ACC112 (cell line): ENCODE data around the gene CCSER1.
"Not testable (repeated sequence)": the region's sequence is repeated elsewhere in the genome, so short reads cannot be mapped to it uniquely, and the experiment has no call there.

Experiments
- H2AFZ ChIP-seq: fragments of 200-600 bp; sonication (generic); one replicate; pipeline ENCODE4 v1.6.0; 2017; ENCODE audit warnings: antibody characterized with exemption, low read length; ENCODE audit not compliant: unreplicated experiment
- H3K27ac ChIP-seq: fragments of 200-600 bp; sonication (generic); 2 replicates; pipeline ENCODE4 v1.5.1; 2014; ENCODE audit warnings: low read depth, mild to moderate bottlenecking, antibody characterized with exemption, low read length, moderate library complexity
- H3K27me3 ChIP-seq: fragments of 200-600 bp; sonication (generic); 2 replicates; pipeline ENCODE4 v1.6.1; 2014; ENCODE audit warnings: mild to moderate bottlenecking, antibody characterized with exemption, low read length, moderate library complexity, mixed read lengths; ENCODE audit not compliant: insufficient read depth
- H3K36me3 ChIP-seq: fragments of 200-600 bp; sonication (generic); 2 replicates; pipeline ENCODE4 v1.6.1; 2016; ENCODE audit warnings: mild to moderate bottlenecking, antibody characterized with exemption, low read length, moderate library complexity, mixed read lengths; ENCODE audit not compliant: insufficient read depth
- H3K4me1 ChIP-seq: fragments of 200-600 bp; sonication (generic); one replicate; pipeline ENCODE4 v1.6.1; 2016; ENCODE audit warnings: low read length, mixed read lengths; ENCODE audit not compliant: insufficient read depth, unreplicated experiment, control insufficient read depth
- H3K4me3 ChIP-seq: fragments of 200-600 bp; sonication (generic); 2 replicates; pipeline ENCODE4 v1.5.1; 2014; ENCODE audit warnings: mild to moderate bottlenecking, low read depth, low read length
- H3K79me2 ChIP-seq: fragments of 200-600 bp; sonication (generic); one replicate; pipeline ENCODE4 v1.6.0; 2016; ENCODE audit warnings: low read length; ENCODE audit not compliant: control insufficient read depth, unreplicated experiment, insufficient read depth

CCSER1 gene

GRCh38 chr4:90876296-90876695, 749.1 kb downstream of the CCSER1 start:
- H2AFZ ChIP-seq: no peak overlapping the region
- no peak overlapping the region for H3K4me3 ChIP-seq
- H3K79me2 ChIP-seq: no peaks in the 10 kb centered on the region
- no peaks in the 10 kb centered on the region for H3K36me3 ChIP-seq
- no peak overlapping the region for H3K27ac ChIP-seq
- H3K27me3 ChIP-seq: no peaks in the 10 kb centered on the region
- H3K4me1 ChIP-seq: no peaks in the 10 kb centered on the region

GRCh38 chr4:90883519-90883918, 756.3 kb downstream of the CCSER1 start:
- H3K4me1 ChIP-seq: no peaks in the 10 kb centered on the region
- no peak overlapping the region for H3K4me3 ChIP-seq
- no peak overlapping the region for H3K27ac ChIP-seq
- no peak overlapping the region for H2AFZ ChIP-seq
- no peaks in the 10 kb centered on the region for H3K27me3 ChIP-seq
- H3K79me2 ChIP-seq: no peaks in the 10 kb centered on the region
- H3K36me3 ChIP-seq: no peaks in the 10 kb centered on the region

- Histone ChIP-seq H3K36me3 (no peaks in the 10 kb centered on the region), H3K27ac (no peak overlapping the region)
These were observed 761.4 kb downstream of the CCSER1 start for GRCh38 chr4:90888571-90888970.

GRCh38 chr4:90889171-90889570, 762.0 kb downstream of the CCSER1 start:
- no peak overlapping the region for H3K27ac ChIP-seq
- H3K4me1 ChIP-seq: no peaks in the 10 kb centered on the region
- H3K27me3 ChIP-seq: no peaks in the 10 kb centered on the region
- H3K36me3 ChIP-seq: no peaks in the 10 kb centered on the region
- no peak overlapping the region for H3K4me3 ChIP-seq
- H2AFZ ChIP-seq: no peak overlapping the region
- no peaks in the 10 kb centered on the region for H3K79me2 ChIP-seq

More at GRCh38 chr4:90888571-90888970, 761.4 kb downstream of the CCSER1 start:
- Histone ChIP-seq H3K4me1 (no peaks in the 10 kb centered on the region), H3K79me2 (no peaks in the 10 kb centered on the region), H2AFZ (no peak overlapping the region), H3K27me3 (no peaks in the 10 kb centered on the region), H3K4me3 (no peak overlapping the region)

- H3K36me3 ChIP-seq, H3K4me1 ChIP-seq, H3K4me3 ChIP-seq, H3K79me2 ChIP-seq, H3K27me3 ChIP-seq, H3K27ac ChIP-seq, H2AFZ ChIP-seq: not testable (repeated sequence)
These were observed 776.2 kb downstream of the CCSER1 start for GRCh38 chr4:90903413-90903812.

- no peak overlapping the region for H2AFZ ChIP-seq
- H3K27me3 ChIP-seq: no peaks in the 10 kb centered on the region
- H3K4me1 ChIP-seq: no peaks in the 10 kb centered on the region
- H3K27ac ChIP-seq: no peak overlapping the region
- H3K36me3 ChIP-seq: no peaks in the 10 kb centered on the region
- no peak overlapping the region for H3K4me3 ChIP-seq
- H3K79me2 ChIP-seq: no peaks in the 10 kb centered on the region
These were observed 776.8 kb downstream of the CCSER1 start for GRCh38 chr4:90904021-90904420.

GRCh38 chr4:90906239-90906638, 779.0 kb downstream of the CCSER1 start:
- Histone ChIP-seq H3K36me3 (no peaks in the 10 kb centered on the region), H3K27ac (no peak overlapping the region), H3K79me2 (no peaks in the 10 kb centered on the region), H2AFZ (no peak overlapping the region), H3K27me3 (no peaks in the 10 kb centered on the region), H3K4me1 (no peaks in the 10 kb centered on the region), H3K4me3 (no peak overlapping the region)

- H3K4me1 ChIP-seq, H3K27me3 ChIP-seq, H3K79me2 ChIP-seq, H3K27ac ChIP-seq, H2AFZ ChIP-seq, H3K36me3 ChIP-seq, H3K4me3 ChIP-seq: not testable (repeated sequence)
These were observed 784.7 kb downstream of the CCSER1 start for GRCh38 chr4:90911724-90912434.

- Histone ChIP-seq H3K79me2 (no peaks in the 10 kb centered on the region), H2AFZ (no peak overlapping the region), H3K4me1 (no peaks in the 10 kb centered on the region), H3K27ac (no peak overlapping the region), H3K4me3 (no peak overlapping the region), H3K27me3 (no peaks in the 10 kb centered on the region), H3K36me3 (no peaks in the 10 kb centered on the region)
These were observed 795.0 kb downstream of the CCSER1 start for GRCh38 chr4:90922174-90922573.

- H3K4me1 ChIP-seq: no peaks in the 10 kb centered on the region
- no peak overlapping the region for H3K27ac ChIP-seq
- H3K4me3 ChIP-seq: no peak overlapping the region
- no peaks in the 10 kb centered on the region for H3K79me2 ChIP-seq
- H3K36me3 ChIP-seq: no peaks in the 10 kb centered on the region
- no peak overlapping the region for H2AFZ ChIP-seq
- H3K27me3 ChIP-seq: no peaks in the 10 kb centered on the region
These were observed 799.8 kb downstream of the CCSER1 start for GRCh38 chr4:90926957-90927356.

- Histone ChIP-seq H2AFZ (no peak overlapping the region), H3K27me3 (no peaks in the 10 kb centered on the region), H3K36me3 (no peaks in the 10 kb centered on the region), H3K27ac (no peak overlapping the region), H3K4me3 (no peak overlapping the region), H3K79me2 (no peaks in the 10 kb centered on the region), H3K4me1 (no peaks in the 10 kb centered on the region)
These were observed 816.1 kb downstream of the CCSER1 start for GRCh38 chr4:90943311-90943710.
